ENCODE data around the gene PRR5.

DNA sequence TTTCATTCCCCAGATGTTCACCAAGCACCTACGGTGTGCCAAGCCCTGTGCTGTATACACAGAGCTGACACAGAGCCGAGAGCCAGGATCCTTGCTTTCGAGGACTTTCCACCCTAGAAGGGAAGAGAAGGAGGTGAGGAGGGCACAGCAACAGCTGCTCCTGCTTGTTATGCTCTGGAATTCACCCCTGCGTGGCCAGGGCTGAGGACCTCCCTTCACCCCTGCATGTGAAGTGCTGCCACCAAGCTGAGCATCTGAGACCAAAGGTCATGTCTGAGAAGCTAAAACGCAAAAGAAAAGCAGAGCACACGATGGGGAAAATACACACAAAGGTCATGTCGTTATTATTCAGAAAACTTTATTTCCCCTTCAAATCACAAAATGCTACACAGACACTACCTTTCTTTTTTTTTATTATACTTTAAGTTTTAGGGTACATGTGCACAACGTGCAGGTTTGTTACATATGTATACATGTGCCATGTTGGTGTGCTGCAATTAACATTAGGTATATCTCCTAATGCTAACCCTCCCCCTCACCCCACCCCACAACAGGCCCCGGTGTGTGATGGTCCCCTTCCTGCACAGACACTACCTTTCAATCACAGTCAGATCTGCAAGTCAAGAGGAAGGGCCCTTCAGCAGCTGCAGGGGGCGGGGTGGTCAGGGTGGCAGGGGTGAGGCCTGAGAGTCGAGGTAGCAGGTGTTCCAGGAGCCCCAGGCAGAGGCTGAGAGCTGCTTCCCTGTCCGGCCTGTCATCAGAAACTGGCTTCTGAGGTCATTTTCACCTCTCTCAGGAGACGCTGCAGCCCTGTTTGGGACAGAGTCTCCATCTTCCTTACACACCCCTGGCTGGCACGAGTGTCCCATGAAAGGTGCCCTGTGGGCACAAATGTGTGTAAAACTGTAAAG is 40.1 kb upstream of the PRR5 start:
- TF ChIP-seq, protein P1, sequence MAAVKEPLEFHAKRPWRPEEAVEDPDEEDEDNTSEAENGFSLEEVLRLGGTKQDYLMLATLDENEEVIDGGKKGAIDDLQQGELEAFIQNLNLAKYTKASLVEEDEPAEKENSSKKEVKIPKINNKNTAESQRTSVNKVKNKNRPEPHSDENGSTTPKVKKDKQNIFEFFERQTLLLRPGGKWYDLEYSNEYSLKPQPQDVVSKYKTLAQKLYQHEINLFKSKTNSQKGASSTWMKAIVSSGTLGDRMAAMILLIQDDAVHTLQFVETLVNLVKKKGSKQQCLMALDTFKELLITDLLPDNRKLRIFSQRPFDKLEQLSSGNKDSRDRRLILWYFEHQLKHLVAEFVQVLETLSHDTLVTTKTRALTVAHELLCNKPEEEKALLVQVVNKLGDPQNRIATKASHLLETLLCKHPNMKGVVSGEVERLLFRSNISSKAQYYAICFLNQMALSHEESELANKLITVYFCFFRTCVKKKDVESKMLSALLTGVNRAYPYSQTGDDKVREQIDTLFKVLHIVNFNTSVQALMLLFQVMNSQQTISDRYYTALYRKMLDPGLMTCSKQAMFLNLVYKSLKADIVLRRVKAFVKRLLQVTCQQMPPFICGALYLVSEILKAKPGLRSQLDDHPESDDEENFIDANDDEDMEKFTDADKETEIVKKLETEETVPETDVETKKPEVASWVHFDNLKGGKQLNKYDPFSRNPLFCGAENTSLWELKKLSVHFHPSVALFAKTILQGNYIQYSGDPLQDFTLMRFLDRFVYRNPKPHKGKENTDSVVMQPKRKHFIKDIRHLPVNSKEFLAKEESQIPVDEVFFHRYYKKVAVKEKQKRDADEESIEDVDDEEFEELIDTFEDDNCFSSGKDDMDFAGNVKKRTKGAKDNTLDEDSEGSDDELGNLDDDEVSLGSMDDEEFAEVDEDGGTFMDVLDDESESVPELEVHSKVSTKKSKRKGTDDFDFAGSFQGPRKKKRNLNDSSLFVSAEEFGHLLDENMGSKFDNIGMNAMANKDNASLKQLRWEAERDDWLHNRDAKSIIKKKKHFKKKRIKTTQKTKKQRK (IDR thresholded peaks at IDR 0.05; ENCODE audit: low read length), result no peak
- TF ChIP-seq CREM (IDR thresholded peaks at IDR 0.05) (no peak), CREM (CRISPR knock-in tag; IDR thresholded peaks at IDR 0.05) (no peak), MEIS2 (CRISPR knock-in tag; IDR thresholded peaks at IDR 0.05) (no peak), KLF9 (CRISPR knock-in tag; IDR thresholded peaks at IDR 0.05; ENCODE audit: low read depth) (no peak), KDM1A (CRISPR knock-in tag; IDR thresholded peaks at IDR 0.05) (no peak)
- TF ChIP-seq, protein P2, sequence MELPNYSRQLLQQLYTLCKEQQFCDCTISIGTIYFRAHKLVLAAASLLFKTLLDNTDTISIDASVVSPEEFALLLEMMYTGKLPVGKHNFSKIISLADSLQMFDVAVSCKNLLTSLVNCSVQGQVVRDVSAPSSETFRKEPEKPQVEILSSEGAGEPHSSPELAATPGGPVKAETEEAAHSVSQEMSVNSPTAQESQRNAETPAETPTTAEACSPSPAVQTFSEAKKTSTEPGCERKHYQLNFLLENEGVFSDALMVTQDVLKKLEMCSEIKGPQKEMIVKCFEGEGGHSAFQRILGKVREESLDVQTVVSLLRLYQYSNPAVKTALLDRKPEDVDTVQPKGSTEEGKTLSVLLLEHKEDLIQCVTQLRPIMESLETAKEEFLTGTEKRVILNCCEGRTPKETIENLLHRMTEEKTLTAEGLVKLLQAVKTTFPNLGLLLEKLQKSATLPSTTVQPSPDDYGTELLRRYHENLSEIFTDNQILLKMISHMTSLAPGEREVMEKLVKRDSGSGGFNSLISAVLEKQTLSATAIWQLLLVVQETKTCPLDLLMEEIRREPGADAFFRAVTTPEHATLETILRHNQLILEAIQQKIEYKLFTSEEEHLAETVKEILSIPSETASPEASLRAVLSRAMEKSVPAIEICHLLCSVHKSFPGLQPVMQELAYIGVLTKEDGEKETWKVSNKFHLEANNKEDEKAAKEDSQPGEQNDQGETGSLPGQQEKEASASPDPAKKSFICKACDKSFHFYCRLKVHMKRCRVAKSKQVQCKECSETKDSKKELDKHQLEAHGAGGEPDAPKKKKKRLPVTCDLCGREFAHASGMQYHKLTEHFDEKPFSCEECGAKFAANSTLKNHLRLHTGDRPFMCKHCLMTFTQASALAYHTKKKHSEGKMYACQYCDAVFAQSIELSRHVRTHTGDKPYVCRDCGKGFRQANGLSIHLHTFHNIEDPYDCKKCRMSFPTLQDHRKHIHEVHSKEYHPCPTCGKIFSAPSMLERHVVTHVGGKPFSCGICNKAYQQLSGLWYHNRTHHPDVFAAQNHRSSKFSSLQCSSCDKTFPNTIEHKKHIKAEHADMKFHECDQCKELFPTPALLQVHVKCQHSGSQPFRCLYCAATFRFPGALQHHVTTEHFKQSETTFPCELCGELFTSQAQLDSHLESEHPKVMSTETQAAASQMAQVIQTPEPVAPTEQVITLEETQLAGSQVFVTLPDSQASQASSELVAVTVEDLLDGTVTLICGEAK (IDR thresholded peaks at IDR 0.05), result no peak
- TF ChIP-seq, protein P2 (CRISPR knock-in tag; IDR thresholded peaks at IDR 0.05), result no peak
- TF ChIP-seq, protein P3, sequence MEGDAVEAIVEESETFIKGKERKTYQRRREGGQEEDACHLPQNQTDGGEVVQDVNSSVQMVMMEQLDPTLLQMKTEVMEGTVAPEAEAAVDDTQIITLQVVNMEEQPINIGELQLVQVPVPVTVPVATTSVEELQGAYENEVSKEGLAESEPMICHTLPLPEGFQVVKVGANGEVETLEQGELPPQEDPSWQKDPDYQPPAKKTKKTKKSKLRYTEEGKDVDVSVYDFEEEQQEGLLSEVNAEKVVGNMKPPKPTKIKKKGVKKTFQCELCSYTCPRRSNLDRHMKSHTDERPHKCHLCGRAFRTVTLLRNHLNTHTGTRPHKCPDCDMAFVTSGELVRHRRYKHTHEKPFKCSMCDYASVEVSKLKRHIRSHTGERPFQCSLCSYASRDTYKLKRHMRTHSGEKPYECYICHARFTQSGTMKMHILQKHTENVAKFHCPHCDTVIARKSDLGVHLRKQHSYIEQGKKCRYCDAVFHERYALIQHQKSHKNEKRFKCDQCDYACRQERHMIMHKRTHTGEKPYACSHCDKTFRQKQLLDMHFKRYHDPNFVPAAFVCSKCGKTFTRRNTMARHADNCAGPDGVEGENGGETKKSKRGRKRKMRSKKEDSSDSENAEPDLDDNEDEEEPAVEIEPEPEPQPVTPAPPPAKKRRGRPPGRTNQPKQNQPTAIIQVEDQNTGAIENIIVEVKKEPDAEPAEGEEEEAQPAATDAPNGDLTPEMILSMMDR (CRISPR knock-in tag; IDR thresholded peaks at IDR 0.05), result no peak
- TF ChIP-seq, protein P4, sequence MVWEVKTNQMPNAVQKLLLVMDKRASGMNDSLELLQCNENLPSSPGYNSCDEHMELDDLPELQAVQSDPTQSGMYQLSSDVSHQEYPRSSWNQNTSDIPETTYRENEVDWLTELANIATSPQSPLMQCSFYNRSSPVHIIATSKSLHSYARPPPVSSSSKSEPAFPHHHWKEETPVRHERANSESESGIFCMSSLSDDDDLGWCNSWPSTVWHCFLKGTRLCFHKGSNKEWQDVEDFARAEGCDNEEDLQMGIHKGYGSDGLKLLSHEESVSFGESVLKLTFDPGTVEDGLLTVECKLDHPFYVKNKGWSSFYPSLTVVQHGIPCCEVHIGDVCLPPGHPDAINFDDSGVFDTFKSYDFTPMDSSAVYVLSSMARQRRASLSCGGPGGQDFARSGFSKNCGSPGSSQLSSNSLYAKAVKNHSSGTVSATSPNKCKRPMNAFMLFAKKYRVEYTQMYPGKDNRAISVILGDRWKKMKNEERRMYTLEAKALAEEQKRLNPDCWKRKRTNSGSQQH (CRISPR knock-in tag; IDR thresholded peaks at IDR 0.05; ENCODE audit: low read depth), result no peak
